ENCODE results near the gene CAMTA2.

DNA sequence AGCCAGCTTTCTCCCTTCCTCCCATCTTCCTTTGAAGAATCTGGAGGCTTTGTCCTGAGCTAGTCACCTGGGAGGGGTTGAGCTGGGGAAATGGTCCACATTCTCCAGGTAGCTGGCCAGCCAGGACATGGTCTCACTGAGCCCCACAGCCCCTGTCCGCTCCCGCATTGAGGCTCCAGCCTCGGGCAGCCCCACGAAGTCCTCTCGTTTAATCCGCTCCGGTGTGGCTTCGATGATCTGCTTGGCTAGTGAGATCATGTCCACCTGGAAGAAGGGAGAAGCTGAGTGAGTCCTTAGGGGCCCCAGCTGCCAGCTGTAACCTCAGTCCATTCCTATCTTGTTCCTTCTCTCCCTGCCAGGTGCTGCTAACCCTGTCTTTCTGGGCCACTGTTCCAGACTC is 17.2 kb downstream of the CAMTA2 start:
- TF ChIP-seq, protein P1, sequence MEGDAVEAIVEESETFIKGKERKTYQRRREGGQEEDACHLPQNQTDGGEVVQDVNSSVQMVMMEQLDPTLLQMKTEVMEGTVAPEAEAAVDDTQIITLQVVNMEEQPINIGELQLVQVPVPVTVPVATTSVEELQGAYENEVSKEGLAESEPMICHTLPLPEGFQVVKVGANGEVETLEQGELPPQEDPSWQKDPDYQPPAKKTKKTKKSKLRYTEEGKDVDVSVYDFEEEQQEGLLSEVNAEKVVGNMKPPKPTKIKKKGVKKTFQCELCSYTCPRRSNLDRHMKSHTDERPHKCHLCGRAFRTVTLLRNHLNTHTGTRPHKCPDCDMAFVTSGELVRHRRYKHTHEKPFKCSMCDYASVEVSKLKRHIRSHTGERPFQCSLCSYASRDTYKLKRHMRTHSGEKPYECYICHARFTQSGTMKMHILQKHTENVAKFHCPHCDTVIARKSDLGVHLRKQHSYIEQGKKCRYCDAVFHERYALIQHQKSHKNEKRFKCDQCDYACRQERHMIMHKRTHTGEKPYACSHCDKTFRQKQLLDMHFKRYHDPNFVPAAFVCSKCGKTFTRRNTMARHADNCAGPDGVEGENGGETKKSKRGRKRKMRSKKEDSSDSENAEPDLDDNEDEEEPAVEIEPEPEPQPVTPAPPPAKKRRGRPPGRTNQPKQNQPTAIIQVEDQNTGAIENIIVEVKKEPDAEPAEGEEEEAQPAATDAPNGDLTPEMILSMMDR (IDR thresholded peaks at IDR 0.05), result no peak
- TF ChIP-seq POLR2A (IDR thresholded peaks at IDR 0.05), result no peak
- no peak for TF ChIP-seq EP300 (IDR thresholded peaks at IDR 0.05)

Data from tibial nerve (tissue), 4 donors.